Ascending aorta (tissue), 2 donors: Measurements from ENCODE around the gene FOLR3. TPM values are rescaled to one million over a fixed set of nuclear protein-coding genes. Genes with fewer than 3 reads are reported as not detected.
"Not testable (repeated sequence)": the region's sequence is repeated elsewhere in the genome, so short reads cannot be mapped to it uniquely, and the experiment has no call there.

ENCODE experiments used
- DNase-seq, 2 donors: peaks; one replicate each; pipeline ENCODE4 v3.0.0-alpha.2; 2019; ENCODE audit warnings: low spot score in 2 of 2
- H3K27ac ChIP-seq, 2 donors: fragments of 200-600 bp; sonication (generic); one replicate each; pipeline ENCODE4 v1.5.1; 2016 to 2017; ENCODE audit warnings: mild to moderate bottlenecking in 1 of 2
- H3K27me3 ChIP-seq: fragments of 200-600 bp; sonication (generic); one replicate; pipeline ENCODE4 v1.5.1; 2017
- H3K36me3 ChIP-seq, 2 donors: fragments of 200-600 bp; sonication (generic); one replicate each; pipeline ENCODE4 v1.5.1; 2016
- H3K4me1 ChIP-seq, 2 donors: fragments of 200-600 bp; sonication (generic); one replicate each; pipeline ENCODE4 v1.5.1; 2016 to 2017; ENCODE audit warnings: mild to moderate bottlenecking in 1 of 2
- H3K4me3 ChIP-seq, 2 donors: fragments of 200-600 bp; sonication (generic); one replicate each; pipeline ENCODE4 v1.5.1; 2016 to 2017; ENCODE audit warnings: mild to moderate bottlenecking in 1 of 2
- H3K9me3 ChIP-seq, 2 donors: fragments of 200-600 bp; sonication (generic); one replicate each; pipeline ENCODE4 v1.5.1; 2016
- intact Hi-C: fragments of 100-400 bp; cut with DNase I; formaldehyde crosslinking; loops from one replicate; pipeline ENCODE4 v1.15.1; 2023
- total RNA-seq: library from RNA; depleted of rRNA; stranded (reverse); fragments of >200 nt; gene quantifications from one replicate; pipeline ENCODE4 v1.1.0, GENCODE V29; 2016
- TF ChIP-seq, protein P1 (sequence below), 3 experiments: fragments of 200-600 bp in 2 of 3; fragments of 450-650 bp in 1 of 3; sonication (generic) in 2 of 3; IDR thresholded peaks; one replicate each; pipeline ENCODE4 v1.5.1; 2016 to 2019; ENCODE audit warnings: antibody characterized with exemption in 3 of 3, mild to moderate bottlenecking in 1 of 3, moderate library complexity in 1 of 3

Gene FOLR3
- total RNA-seq, 1 donor from 2014 or later, result not detected

DNA sequence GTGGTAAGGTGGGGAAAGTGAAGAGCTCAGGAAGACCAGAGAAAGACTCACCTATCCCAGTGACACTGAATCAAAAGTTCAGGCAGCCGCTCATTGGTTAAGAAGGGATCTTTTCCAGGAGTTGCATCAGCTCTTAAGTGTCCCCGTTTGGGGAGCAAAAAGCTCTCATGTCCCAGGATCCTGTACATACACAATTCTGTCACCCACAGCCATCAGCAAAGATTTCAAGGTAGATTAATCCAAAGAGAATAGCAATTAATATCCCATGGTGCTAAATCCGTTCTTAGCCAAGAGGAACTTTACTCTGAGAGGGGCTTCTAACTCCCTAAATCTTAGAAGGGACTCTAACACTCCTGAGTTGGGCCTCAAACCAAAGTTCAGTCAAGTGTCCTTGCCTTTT lies 19.3 kb downstream of the FOLR3 start:
- Histone ChIP-seq H3K27ac (no peak overlapping the region), H3K4me3 (no peak overlapping the region), H3K9me3 (no peaks in the 10 kb centered on the region), H3K27me3 (no peaks in the 10 kb centered on the region), H3K4me1 (no peaks in the 10 kb centered on the region), H3K36me3 (no peaks in the 10 kb centered on the region)
- intact Hi-C loops, result no loop called here
- TF ChIP-seq, protein P1, sequence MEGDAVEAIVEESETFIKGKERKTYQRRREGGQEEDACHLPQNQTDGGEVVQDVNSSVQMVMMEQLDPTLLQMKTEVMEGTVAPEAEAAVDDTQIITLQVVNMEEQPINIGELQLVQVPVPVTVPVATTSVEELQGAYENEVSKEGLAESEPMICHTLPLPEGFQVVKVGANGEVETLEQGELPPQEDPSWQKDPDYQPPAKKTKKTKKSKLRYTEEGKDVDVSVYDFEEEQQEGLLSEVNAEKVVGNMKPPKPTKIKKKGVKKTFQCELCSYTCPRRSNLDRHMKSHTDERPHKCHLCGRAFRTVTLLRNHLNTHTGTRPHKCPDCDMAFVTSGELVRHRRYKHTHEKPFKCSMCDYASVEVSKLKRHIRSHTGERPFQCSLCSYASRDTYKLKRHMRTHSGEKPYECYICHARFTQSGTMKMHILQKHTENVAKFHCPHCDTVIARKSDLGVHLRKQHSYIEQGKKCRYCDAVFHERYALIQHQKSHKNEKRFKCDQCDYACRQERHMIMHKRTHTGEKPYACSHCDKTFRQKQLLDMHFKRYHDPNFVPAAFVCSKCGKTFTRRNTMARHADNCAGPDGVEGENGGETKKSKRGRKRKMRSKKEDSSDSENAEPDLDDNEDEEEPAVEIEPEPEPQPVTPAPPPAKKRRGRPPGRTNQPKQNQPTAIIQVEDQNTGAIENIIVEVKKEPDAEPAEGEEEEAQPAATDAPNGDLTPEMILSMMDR (IDR thresholded peaks at IDR 0.05), result no peak
- no peak for DNase-seq

GRCh38 chr11:72155751-72156150 lies 20.2 kb downstream of the FOLR3 start:
- TF ChIP-seq, protein P1 (IDR thresholded peaks at IDR 0.05), result no peak
- Histone ChIP-seq H3K27ac (no peak overlapping the region), H3K4me1 (no peaks in the 10 kb centered on the region), H3K36me3 (no peaks in the 10 kb centered on the region), H3K4me3 (no peak overlapping the region), H3K9me3 (no peaks in the 10 kb centered on the region), H3K27me3 (no peaks in the 10 kb centered on the region)
- DNase-seq, result no peak
- intact Hi-C loops, result no loop called here

DNA sequence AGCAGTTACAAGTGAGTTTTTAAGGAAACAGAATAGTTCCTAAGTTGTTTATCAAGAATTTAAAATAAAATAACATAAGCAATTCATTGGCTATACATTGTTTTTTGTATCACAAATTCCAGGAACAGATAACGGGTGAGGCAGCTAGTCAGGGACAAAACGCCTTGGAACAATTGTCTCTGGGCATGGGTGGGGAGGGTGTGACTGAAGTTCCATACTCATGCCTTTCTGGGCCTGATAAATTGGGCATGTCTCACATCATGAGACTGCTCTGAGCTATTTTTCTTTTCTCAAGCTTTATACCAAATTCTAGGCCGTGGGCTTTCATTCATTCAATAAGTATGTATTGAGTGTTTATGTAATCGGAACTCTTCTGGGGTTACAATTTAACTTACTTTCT lies 21.6 kb downstream of the FOLR3 start:
- DNase-seq, result no peak
- TF ChIP-seq, protein P1 (IDR thresholded peaks at IDR 0.05), result no peak
- Histone ChIP-seq H3K27ac (no peak overlapping the region), H3K9me3 (no peaks in the 10 kb centered on the region), H3K4me1 (no peaks in the 10 kb centered on the region), H3K36me3 (no peaks in the 10 kb centered on the region), H3K4me3 (no peak overlapping the region), H3K27me3 (no peaks in the 10 kb centered on the region)
- intact Hi-C loops, result no loop called here

DNA sequence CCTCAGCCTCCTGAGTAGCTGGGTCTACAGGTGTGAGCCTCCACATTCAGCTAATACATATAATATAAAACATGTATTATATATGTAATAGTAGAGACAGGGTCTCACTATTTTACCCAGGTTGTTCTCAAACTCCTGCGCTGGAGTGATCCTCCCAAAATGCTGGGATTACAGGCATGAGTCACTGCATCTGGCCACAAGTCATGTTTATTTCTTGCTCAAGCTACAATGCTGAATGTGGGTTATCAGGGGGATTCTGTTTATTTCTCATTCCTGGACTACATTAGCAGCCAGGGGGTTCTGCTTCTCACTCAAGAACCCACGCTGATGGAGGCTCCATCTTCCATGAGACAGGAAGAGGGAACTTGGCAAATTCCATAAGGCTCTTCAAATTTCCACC lies 24.8 kb downstream of the FOLR3 start:
- Histone ChIP-seq H3K36me3 (no peaks in the 10 kb centered on the region), H3K27me3 (no peaks in the 10 kb centered on the region), H3K27ac (no peak overlapping the region), H3K4me1 (no peaks in the 10 kb centered on the region), H3K4me3 (no peak overlapping the region), H3K9me3 (no peaks in the 10 kb centered on the region)
- TF ChIP-seq, protein P1 (IDR thresholded peaks at IDR 0.05), result no peak
- DNase-seq, result no peak
- intact Hi-C loops, result loop anchor here (10.0 kb wide), 1 partner anchor 104 kb away; no protein-coding TSS in a partner anchor

DNA sequence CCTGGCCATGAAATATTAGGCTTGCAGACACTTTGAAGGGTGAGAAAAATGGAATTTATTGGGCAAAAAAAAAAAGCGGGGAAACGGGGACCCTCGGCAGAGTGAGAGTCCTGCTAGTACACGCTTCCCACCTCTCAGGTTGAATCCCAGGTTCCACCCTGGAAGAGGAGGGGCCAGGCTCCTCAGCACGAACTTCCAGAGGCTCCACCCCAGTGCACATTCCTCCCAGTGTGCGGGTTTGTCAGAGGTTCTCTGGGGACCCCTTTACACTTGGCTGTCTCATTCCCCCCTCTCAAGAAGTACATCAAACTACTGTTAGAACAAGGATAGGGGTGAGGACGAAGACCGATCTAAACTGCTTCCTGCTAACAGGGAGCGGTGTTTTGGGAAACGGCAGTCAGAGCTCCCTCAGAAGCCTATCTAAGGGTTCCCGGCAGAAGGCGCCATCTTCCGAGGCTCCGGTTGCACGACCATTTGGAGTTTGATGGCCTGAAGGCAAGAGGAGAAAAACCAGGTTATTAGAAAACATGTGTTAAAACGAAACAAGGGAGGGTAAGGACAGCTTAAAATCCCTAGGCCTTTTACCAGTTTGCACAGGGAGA lies 27.5 kb downstream of the FOLR3 start:
- no peak overlapping the region for H3K27ac ChIP-seq
- TF ChIP-seq, protein P1 (IDR thresholded peaks at IDR 0.05), result no peak
- no peaks in the 10 kb centered on the region for H3K36me3 ChIP-seq
- no peaks in the 10 kb centered on the region for H3K4me1 ChIP-seq
- no peaks in the 10 kb centered on the region for H3K9me3 ChIP-seq
- no peaks in the 10 kb centered on the region for H3K27me3 ChIP-seq
- DNase-seq, result no peak
- intact Hi-C loops, result loop anchor here (10.0 kb wide), 1 partner anchor 102 kb away; no protein-coding TSS in a partner anchor
- H3K4me3 ChIP-seq, result no peak overlapping the region

GRCh38 chr11:72164187-72164586 lies 28.7 kb downstream of the FOLR3 start:
- not testable (repeated sequence) for H3K36me3 ChIP-seq, H3K27me3 ChIP-seq, DNase-seq, H3K9me3 ChIP-seq, H3K27ac ChIP-seq, H3K4me3 ChIP-seq, H3K4me1 ChIP-seq
- intact Hi-C loops, result loop anchor here (10.0 kb wide), 1 partner anchor 101 kb away; no protein-coding TSS in a partner anchor

DNA sequence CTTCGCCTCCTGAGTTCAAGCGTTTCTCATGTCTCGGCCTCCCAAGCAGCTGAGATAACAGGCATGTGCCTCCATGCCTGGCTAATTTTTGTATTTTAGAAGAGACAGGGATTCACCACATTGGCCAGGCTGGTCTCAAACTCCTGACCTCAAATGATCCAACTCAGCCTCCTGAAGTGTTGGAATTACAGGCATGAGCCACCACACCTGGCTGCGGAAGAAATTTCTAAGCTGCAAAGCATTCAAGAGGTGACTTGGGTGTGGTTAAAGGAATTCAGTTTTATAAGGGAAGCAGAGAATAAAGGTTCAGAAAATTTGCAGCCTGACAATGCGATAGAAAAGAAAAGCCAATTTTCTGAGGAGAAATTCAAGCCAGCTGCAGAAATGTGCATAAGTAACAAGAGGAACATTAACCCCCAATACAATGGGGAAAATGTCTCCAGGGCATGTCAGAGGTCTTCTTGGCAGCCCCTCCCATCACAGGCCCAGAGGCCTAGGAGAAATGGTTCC lies 33.6 kb downstream of the FOLR3 start:
- not testable (repeated sequence) for DNase-seq, H3K4me3 ChIP-seq, H3K9me3 ChIP-seq, H3K27ac ChIP-seq, H3K36me3 ChIP-seq, H3K4me1 ChIP-seq, H3K27me3 ChIP-seq
- intact Hi-C loops, result loop anchor here (10.0 kb wide), 1 partner anchor 96 kb away; no protein-coding TSS in a partner anchor

GRCh38 chr11:72169754-72170153 lies 34.2 kb downstream of the FOLR3 start:
- not testable (repeated sequence) for H3K27me3 ChIP-seq, H3K36me3 ChIP-seq, H3K4me1 ChIP-seq, DNase-seq, H3K9me3 ChIP-seq, H3K4me3 ChIP-seq, H3K27ac ChIP-seq
- intact Hi-C loops, result loop anchor here (10.0 kb wide), 1 partner anchor 95 kb away; no protein-coding TSS in a partner anchor

DNA sequence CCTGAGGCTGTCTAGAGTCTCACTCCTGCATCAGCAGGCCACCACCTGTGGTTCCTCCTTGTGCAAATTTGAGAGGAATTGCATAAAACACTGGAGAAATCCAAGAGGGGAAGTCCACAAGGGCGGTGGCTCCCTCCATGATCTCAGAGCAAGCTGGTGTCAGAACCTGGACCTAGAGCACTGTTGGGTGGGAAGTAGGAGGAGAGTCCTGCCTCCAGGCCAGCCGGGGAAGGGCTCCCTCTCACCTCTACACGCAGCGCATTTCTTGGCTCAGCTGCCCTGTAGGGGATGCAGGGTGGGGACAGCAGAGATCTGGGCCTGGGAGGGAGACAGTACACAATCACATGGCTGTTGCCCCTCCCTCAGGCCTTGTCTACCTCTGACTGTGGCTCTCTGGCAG lies 36.5 kb downstream of the FOLR3 start:
- H3K4me3 ChIP-seq, intact Hi-C loops, DNase-seq, H3K36me3 ChIP-seq, H3K4me1 ChIP-seq, H3K9me3 ChIP-seq, H3K27ac ChIP-seq, H3K27me3 ChIP-seq: not testable (repeated sequence)
